Measurements from ENCODE around the gene FBXL17.
"Not testable (repeated sequence)": the region's sequence is repeated elsewhere in the genome, so short reads cannot be mapped to it uniquely, and the experiment has no call there.

FBXL17 gene

DNA sequence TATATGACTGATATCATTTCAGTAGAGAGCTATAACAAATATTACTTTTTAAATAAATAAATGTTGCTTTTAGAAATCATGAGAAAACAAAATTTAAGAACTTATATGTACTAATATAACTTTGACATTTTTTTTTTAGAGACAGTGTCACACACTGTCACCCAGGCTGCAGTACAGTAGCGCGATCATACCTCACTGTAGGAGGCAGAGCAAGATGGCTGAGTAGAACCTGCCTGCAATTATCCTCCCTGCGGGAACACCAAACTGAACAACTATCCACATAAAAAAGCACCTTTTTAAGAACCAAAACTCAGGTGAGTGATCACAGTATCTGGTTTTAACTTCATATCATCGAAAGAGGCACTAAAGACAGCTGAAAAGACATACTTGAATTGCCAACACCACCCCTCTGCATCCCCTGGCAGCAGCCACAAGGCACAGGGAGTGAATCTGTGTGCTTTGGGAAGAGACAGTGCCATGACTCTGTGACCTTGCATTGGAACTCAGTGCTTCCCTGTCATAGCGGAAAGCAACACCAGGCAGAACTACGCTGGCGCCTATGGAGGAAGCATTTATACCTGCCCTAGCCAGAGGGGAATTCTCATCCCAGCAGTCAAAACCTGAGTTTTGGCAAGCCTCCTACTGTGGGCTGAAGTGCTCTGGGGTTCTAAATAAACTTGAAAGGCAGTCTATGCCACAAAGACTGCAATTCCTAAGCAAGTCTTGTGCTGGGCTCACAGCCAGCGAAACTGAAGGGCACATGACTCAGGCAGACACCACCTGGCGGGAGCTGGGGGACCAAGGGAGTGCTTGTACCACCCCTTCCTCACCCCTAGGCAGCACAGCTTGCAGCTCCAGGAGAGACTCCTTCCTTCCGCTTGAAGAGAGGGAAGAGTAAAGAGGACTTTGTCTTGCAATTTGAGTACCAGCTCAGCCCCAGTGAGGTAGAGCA lies 142.7 kb downstream of the FBXL17 start:
- DNase-seq, result no peak

- DNase-seq, result no peak
Observed at GRCh38 chr5:108238461-108238860, 143.4 kb downstream of the FBXL17 start.

DNA sequence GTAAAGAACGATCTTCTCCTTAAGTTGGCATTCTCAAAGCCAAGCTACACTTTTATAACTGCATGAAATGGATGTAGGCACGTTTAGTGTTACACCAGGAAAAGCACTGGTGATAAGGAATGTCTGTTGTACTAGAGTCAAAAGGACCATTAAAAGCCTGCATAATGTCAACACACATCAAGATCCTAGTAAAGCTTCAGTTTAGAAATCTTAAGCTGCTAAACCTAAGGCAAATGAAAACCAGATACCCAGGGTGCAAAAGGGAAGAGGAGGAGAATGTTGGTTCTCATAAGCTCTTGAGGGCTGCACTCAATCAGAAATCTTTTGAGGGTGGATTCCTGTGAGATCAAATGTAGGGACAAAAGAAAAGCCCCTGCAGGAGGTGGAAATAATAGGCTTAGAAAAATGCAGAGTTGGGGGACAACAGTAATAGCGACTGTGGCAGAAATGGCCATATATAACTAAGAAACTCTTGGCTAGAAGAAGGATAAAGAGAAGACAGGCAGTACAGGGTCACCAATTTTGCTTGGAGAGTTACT lies 148.2 kb downstream of the FBXL17 start:
- DNase-seq, result no peak

DNA sequence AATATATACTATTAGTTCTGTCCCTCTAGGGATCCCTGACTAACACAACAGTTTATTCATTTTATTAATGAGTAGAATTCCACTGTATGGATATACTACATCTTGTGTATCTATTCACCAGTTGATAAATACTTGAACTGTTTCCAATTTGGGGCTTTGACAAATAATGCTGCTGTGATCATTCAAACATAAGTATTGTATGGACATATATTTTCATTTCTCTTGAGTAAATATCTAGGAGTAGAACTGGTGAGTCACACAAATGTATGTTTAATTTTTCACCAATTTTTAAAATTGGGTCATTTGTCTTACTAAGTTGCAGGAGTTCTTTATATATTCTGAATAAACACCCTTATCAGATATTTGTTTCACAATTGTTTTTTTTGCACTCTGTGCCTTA lies 149.1 kb downstream of the FBXL17 start:
- DNase-seq, result no peak

DNA sequence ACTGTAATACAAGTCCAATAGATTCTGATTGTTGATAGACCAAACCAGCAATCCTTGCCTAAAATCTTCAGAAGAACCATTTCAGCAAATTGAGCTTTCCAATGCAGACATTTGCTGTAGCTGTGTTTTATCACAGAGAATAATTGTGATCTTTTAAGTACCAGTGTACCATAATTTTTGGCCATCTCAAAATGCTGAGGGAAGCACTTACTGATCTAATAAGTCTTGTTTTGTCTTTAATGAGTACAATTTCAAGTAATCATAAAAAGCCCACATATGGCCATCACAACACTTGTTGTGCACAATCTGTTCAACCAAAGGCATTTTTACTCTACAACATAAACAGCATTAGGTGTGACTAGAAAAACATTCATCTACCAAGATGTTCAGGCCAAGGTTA lies 159.9 kb downstream of the FBXL17 start:
- no peak for DNase-seq

DNA sequence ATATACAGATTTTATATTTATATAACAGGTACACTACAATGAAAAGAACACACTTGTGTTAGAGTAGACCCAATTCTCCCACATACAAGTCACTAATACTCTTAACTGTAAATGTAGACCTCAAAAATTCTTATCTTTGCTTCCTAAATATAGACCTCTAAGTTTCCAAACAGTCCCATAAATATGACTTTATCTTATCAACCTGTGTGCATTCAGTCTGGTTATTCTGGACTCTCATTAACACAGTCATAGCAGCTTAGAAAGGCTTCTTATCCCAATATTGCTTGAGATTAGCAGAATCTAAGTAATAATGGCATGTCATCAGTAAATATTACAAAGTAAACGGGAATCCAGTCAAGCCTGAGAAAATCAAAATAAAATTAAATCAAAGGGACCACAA lies 161.1 kb downstream of the FBXL17 start:
- no peak for DNase-seq

DNA sequence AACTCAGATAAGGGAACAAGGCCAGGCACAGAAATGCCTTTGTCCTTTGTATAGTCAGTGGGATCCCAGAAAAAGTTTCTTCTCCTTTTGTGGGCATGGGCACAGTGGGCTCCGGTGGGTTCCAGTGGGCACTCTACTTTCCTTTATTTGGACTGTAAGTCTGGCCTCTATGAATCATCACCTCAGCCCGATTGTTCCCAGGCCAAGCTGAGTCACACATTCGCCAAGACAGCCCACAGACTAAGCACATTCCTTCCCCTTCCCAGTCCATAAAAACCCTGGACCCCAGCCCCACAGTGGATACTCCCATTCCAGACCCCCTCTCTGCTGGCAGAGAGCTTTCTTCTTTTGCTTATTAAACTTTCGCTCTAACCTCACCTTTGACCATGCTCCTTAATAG lies 165.0 kb downstream of the FBXL17 start:
- no peak for DNase-seq

- DNase-seq, result no peak
Observed at GRCh38 chr5:108214857-108215256, 167.0 kb downstream of the FBXL17 start.

GRCh38 chr5:108212775-108213346 lies 169.0 kb downstream of the FBXL17 start:
- DNase-seq, result no peak

DNA sequence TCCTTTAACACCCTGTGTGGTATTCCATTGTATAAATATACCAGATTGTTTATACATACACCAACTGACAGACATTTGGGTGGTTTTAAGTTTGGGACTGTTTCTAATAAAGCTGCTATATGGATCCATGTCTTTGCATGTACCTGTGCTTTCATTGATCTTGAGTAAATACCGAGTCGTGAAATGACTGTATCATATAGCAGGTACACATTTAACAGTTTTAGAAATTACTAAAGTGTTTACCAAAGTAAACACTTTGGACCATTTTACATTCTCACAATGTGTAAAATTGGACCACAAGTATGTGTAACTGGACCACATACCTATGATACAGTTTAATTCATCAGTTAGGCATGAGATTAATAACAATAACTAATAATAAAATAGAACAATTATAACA lies 175.2 kb downstream of the FBXL17 start:
- peak; percentile 0 for DNase-seq

DNA sequence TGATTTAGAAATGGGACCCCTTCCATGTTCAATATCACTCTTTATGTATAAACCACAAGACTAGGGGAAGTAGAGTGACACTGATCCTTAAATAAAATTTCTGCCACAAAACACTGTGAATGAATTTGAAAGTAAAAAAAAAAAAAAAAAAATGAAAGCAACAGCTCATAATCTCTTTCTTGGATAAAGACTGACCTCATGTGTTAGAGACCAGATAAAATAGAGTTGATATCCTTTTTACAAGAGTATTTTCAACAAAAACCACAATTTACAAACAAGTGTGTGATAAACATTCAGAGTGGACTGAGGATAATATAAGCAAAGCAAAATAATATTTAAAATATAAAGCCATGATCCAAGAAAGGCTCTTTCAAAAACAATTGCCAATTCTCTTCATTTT lies 180.2 kb downstream of the FBXL17 start:
- DNase-seq, result no peak

GRCh38 chr5:108196276-108196675 lies 185.6 kb downstream of the FBXL17 start:
- no peak for DNase-seq

DNA sequence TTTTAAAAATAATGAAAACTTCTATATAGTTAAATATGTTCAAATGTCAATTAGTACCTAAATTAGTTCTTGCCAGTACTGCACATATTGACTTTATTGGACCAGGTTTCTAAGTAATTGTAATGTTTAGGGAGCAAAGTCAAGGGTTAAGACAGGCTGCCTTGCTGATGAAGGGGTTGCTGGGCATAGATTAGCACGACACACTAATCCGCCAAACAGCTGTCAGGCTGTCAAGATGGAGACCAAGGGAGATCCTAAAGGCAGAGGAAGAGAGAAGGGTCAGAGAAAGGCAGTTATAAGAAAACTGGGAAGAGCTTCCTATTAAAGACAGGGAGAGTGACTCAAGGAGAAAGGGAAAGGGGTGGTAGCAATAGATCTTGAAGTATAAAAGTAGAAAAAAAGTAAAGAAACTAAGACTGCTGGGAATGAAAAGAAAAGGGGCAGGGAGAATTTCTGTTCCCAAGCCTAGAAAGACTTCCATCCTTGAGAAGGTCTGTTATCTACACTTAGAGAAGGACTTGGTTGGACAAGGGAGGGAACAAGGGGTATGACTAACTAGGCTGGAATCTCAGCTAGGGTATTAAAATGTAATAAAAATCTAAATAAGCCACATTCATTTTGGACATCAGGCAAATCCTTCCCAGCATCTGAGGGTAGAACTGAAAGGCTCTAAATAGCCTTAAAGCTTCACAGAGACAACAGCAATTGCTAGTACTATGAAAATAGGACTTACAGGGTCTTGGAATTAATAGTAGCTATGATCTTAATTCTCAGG lies 188.7 kb downstream of the FBXL17 start:
- no peak for DNase-seq

DNA sequence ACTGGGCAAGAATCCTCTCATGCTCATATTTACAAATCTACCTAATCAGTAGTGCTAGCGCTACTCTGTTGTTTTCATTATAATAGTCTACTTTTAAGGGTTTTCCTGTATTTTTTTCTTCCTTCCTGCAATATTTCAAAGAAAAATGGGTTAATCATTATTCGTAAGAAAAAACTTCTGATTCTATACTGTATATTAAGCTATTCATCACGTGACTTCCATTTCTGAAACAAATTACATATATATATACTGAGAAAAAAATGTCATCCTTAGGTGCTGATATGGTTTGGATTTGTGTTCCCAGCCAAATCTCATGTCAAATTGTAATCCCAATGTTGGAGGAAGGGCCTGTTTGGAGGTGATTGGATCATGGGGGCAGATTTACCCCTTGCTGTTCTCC lies 197.0 kb downstream of the FBXL17 start:
- DNase-seq, result no peak

DNA sequence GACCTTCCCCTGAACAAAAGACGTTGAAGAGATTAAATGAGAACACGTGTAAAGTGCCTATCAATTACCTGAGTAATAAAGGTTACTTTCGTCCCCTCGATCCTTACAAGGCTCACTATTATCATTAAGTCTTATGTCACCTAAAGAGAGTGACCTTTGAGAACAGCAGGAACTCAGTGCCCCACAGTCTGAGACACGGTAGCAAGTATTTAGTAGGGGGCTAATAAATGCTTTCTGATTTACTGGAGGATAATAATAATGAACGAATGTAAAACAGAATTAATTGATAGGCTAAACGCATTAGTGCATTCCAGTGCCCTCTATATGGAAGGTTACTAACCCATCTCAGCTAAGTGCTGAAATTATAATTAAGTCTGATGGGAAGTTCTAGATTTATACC lies 199.9 kb downstream of the FBXL17 start:
- DNase-seq, result no peak

- DNase-seq, result no peak
Observed at GRCh38 chr5:108174286-108174685, 207.6 kb downstream of the FBXL17 start.

DNA sequence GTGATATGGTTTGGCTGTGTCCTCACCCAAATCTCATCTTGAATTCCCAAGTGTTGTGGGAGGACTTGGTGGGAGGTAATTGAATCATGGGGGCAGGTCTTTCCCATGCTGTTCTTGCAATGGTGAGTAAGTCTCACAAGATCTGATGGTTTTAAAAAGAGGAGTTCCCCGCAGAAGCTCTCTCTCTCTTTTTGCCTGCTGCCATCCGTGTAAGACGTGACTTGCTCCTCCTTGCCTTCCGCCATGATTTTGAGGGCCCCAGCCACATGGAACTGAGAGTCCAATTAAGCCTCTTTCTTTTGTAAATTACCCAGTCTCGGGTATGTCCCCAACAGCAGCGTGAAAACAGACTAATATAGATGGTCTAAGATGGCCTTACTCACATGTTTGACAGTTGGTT lies 210.1 kb downstream of the FBXL17 start:
- DNase-seq, result no peak

- no peak for DNase-seq
Observed at GRCh38 chr5:108168915-108169314, 213.0 kb downstream of the FBXL17 start.

DNA sequence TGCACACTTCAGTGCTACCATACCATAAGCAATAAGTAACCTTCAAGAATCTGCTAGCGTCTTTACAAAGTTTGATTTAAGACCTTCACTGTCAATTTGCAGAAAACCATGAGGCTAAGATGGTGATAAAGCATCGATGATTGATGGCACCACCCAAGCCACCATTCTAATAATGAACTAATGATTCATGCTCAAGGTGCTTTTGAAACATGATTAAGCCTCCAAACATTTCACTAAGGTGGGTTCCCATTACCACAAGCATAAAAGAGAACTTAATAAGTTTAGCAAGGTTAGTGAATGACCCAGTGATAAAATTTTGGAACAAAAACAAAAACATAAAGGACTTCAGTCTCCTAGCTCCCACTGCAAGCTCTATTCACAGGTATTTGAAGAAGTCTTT lies 214.7 kb downstream of the FBXL17 start:
- no peak for DNase-seq

GRCh38 chr5:108164574-108164973 lies 217.3 kb downstream of the FBXL17 start:
- DNase-seq, result no peak

DNA sequence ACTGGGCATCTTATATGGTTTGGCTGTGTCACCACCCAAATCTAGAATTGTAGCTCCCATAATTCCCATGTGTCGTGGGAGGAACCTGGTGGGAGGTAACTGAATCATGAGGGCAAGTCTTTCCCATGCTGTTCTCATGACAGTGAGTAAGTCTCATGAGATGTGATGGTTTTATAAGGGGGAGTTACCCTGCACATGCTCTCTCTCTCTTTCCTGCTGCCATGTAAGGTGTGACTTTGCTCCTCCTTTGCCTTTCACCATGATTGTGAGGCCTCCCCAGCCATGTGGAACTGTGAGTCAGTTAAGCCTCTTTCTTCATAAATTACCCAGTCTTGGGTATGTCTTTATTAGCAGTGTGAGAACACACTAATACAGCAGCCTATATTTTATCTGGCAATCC lies 229.0 kb downstream of the FBXL17 start:
- DNase-seq, result not testable (repeated sequence)

GRCh38 chr5:108149369-108149768 lies 232.5 kb downstream of the FBXL17 start:
- no peak for DNase-seq

GRCh38 chr5:108148715-108149139 lies 233.2 kb downstream of the FBXL17 start:
- DNase-seq, result no peak

Measured in activated CD4-positive, alpha-beta T cell treated with anti-CD3 and anti-CD28 coated beads, Interleukin-2, Interleukin-6, amounts not matched to agents 100 ng/mL and 50 ng/mL, durations not matched to agents 16 hours and 8 hours (primary cell).